Adipocyte (in vitro differentiated cells): ENCODE data around the gene CHIT1.

Source experiments
- DNase-seq: peaks from one replicate; pipeline ENCODE4 v3.0.0-alpha.2; 2015; ENCODE audit warnings: low read depth
- H3K27me3 ChIP-seq: replicated peaks from 2 replicates; pipeline ENCODE4 v1.7.0; 2013; ENCODE audit warnings: mild to moderate bottlenecking, low read length, moderate library complexity; ENCODE audit not compliant: control insufficient read depth, insufficient read depth
- H3K36me3 ChIP-seq: 2 replicates; pipeline ENCODE4 v1.7.0; 2013; ENCODE audit warnings: low read length, mild to moderate bottlenecking, moderate library complexity; ENCODE audit not compliant: control insufficient read depth, insufficient read depth, severe bottlenecking
- H3K4me1 ChIP-seq: 2 replicates; pipeline ENCODE4 v1.7.0; 2013; ENCODE audit warnings: mild to moderate bottlenecking, low read length, moderate library complexity; ENCODE audit not compliant: control insufficient read depth, insufficient read depth
- H3K4me3 ChIP-seq: 2 replicates; pipeline ENCODE4 v1.7.0; 2013; ENCODE audit warnings: mild to moderate bottlenecking, low read length, moderate library complexity
- H3K9ac ChIP-seq: 2 replicates; pipeline ENCODE4 v1.7.0; 2013; ENCODE audit warnings: mild to moderate bottlenecking, low read length, moderate library complexity
- H3K9me3 ChIP-seq: 2 replicates; pipeline ENCODE4 v1.7.0; 2013; ENCODE audit warnings: mild to moderate bottlenecking, low read length, moderate library complexity; ENCODE audit not compliant: control insufficient read depth

The CHIT1 gene

GRCh38 chr1:203177470-203178039 is 51.9 kb downstream of the CHIT1 start:
- Histone ChIP-seq H3K27me3 (no peaks in the 10 kb centered on the region), H3K36me3 (no peaks in the 10 kb centered on the region), H3K9me3 (no peaks in the 10 kb centered on the region), H3K9ac (no peak overlapping the region), H3K4me1 (peaks cover 19% of the 10 kb centered on the region), H3K4me3 (no peak overlapping the region)
- DNase-seq: peak; percentile 41

DNA sequence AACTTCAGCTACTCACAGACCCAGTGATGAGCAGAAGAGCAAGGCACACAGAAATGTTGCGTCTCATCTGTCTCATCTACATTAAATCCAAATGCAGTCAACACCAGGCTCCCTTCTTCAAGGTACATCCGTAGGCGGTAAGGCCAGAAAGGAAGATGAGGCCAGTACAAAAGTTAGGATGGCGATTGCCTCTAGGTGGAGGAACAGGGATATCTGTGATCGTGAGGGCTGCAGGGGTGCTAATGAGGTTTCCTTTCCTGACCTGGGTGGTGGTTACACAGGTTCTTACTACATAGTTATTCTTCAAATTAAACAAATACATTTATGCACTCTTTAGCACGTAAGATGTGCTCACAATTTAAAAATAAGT is 52.5 kb downstream of the CHIT1 start:
- H3K9me3 ChIP-seq: no peaks in the 10 kb centered on the region
- H3K4me1 ChIP-seq: peaks cover 19% of the 10 kb centered on the region
- DNase-seq: no peak
- H3K36me3 ChIP-seq: no peaks in the 10 kb centered on the region
- H3K4me3 ChIP-seq: no peak overlapping the region
- no peak overlapping the region for H3K9ac ChIP-seq
- no peaks in the 10 kb centered on the region for H3K27me3 ChIP-seq

DNA sequence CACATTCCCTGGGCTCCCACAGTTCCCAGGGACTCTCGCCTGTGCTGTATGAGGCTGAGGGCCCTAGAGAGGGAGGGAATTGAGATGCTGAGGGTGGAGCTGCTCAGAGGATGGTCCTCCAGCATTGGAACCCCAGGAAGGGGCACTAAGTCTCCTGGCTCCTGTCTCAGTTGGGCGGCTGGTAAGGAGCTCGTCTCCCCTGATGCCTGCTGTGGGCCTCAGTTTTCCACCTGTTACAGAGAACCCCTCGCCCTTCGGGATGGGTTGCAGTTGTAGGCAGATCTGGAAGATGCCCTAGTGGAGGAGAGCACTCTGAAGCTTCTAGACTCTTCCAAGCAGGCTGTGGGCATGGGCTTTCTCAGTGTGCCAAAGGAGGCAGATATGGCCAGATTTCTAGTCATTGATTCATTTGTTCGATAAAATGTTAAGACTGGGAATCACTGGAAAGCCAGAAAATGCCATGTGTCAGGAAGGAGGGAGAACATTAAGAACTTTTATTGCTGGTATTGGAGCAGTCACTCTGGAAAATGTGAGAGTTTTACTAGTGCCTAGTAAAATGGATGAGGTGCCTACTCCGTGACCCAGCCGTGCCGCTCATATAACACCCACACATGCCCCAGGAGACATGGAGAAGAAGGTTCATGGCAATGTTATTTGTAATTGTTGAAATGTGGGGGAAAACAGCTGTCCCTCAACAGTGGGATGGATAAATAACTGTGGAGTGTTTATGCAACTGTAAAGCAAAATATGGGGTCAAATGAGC is 53.0 kb downstream of the CHIT1 start:
- no peak for DNase-seq
- Histone ChIP-seq H3K9me3 (no peaks in the 10 kb centered on the region), H3K36me3 (no peaks in the 10 kb centered on the region), H3K27me3 (no peaks in the 10 kb centered on the region), H3K4me1 (peaks cover 19% of the 10 kb centered on the region), H3K9ac (no peak overlapping the region), H3K4me3 (no peak overlapping the region)

GRCh38 chr1:203175827-203176241 is 53.6 kb downstream of the CHIT1 start:
- Histone ChIP-seq H3K9me3 (no peaks in the 10 kb centered on the region), H3K4me3 (no peak overlapping the region), H3K9ac (no peak overlapping the region), H3K4me1 (peaks cover 19% of the 10 kb centered on the region), H3K27me3 (no peaks in the 10 kb centered on the region), H3K36me3 (no peaks in the 10 kb centered on the region)
- no peak for DNase-seq

DNA sequence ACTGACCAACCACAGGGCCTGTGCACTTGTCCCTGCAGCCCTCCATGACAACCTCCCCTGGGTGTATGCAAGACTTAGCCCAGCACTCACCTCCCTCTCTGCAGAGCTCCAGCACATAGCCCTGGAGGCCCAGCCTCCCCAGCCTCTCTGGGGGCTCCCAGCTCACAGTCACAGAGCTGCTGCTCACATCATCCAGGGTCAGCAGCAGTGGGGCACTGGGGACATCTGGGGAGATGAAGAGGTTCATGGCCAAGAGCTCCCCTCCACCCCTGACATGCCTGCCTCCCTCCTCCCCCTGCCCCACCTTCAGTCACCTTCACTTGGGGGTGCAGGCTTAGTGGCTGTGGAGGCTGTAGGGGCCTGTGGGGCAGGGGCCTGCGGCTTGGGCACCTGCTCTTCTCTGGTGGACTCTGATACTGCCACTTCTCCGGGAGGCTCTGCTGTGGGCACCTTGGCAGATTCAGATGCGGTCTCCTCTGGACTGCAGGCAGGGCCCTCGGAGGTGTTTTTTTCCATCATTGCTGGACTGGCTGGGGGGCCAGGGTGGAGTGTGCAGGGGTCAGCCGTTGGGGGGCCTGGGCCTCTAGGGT is 54.1 kb downstream of the CHIT1 start, which contains the start of gene MYBPH:
Gene MYBPH (minus strand): TSS at position 590 of the 590 bp plus-strand sequence. CDS start 71 bp downstream, at position 519.
- no peak for DNase-seq
- no peaks in the 10 kb centered on the region for H3K9me3 ChIP-seq
- peaks cover 19% of the 10 kb centered on the region for H3K4me1 ChIP-seq
- no peaks in the 10 kb centered on the region for H3K27me3 ChIP-seq
- H3K9ac ChIP-seq: no peak within 1 kb of the TSS
- no peaks in the 10 kb centered on the region for H3K36me3 ChIP-seq
- no peak within 1 kb of the TSS for H3K4me3 ChIP-seq

- H3K9ac ChIP-seq: no peak overlapping the region
- no peak for DNase-seq
- no peak overlapping the region for H3K4me3 ChIP-seq
- H3K27me3 ChIP-seq: no peaks in the 10 kb centered on the region
- H3K9me3 ChIP-seq: no peaks in the 10 kb centered on the region
- no peaks in the 10 kb centered on the region for H3K36me3 ChIP-seq
- peaks cover 19% of the 10 kb centered on the region for H3K4me1 ChIP-seq
Measured at GRCh38 chr1:203174324-203174985, 55.0 kb downstream of the CHIT1 start.

GRCh38 chr1:203173566-203173965 is 55.9 kb downstream of the CHIT1 start:
- no peak overlapping the region for H3K9ac ChIP-seq
- H3K27me3 ChIP-seq: no peaks in the 10 kb centered on the region
- H3K9me3 ChIP-seq: no peaks in the 10 kb centered on the region
- H3K4me1 ChIP-seq: peaks cover 19% of the 10 kb centered on the region
- no peak for DNase-seq
- H3K36me3 ChIP-seq: no peaks in the 10 kb centered on the region
- H3K4me3 ChIP-seq: no peak overlapping the region

DNA sequence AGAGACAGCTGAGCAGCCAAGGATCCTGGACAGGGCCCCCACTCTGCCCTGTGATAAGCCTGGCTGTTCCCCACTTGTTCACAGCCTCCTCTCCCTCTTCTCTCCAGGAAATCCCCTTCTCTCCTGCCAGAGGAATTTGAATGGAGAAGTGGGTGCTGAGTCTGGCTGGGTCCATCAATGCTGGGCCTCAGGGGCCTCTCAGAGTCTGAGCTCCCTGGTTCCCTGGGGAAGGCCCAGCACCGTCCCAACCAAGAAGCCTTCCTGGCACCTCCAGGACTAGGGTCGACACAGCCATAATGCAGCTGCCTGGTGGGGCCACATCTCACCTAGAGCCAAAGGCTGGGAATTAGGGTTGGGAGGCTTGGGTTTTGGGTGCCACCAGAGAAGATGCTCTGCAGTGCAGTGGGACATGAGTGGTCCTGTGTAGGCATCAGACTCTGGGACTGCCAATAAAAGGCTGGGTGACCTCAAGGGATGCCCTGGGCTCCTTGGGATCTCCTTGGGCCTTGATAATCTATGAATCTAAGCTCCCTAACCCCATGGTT is 56.4 kb downstream of the CHIT1 start:
- H3K9me3 ChIP-seq: no peaks in the 10 kb centered on the region
- H3K9ac ChIP-seq: no peak overlapping the region
- H3K4me1 ChIP-seq: peaks cover 16% of the 10 kb centered on the region
- no peak for DNase-seq
- no peaks in the 10 kb centered on the region for H3K36me3 ChIP-seq
- no peak overlapping the region for H3K4me3 ChIP-seq
- H3K27me3 ChIP-seq: no peaks in the 10 kb centered on the region

- Histone ChIP-seq H3K36me3 (no peaks in the 10 kb centered on the region), H3K9ac (no peak overlapping the region), H3K4me1 (peaks cover 9% of the 10 kb centered on the region), H3K27me3 (no peaks in the 10 kb centered on the region), H3K4me3 (no peak overlapping the region), H3K9me3 (no peaks in the 10 kb centered on the region)
- DNase-seq: peak; percentile 44
Measured at GRCh38 chr1:203172184-203173010, 57.1 kb downstream of the CHIT1 start.

- Histone ChIP-seq H3K4me1 (peaks cover 1% of the 10 kb centered on the region), H3K4me3 (no peak overlapping the region), H3K9me3 (no peaks in the 10 kb centered on the region), H3K27me3 (no peaks in the 10 kb centered on the region), H3K9ac (no peak overlapping the region), H3K36me3 (no peaks in the 10 kb centered on the region)
- DNase-seq: no peak
Measured at GRCh38 chr1:203171341-203172183, 57.9 kb downstream of the CHIT1 start.
